Left lung (tissue), 14 donors: ENCODE measurements around the gene SOCS7. TPM values are rescaled to one million over a fixed set of nuclear protein-coding genes. Genes with fewer than 3 reads are reported as not detected.

ENCODE experiments used
- ATAC-seq: fragments of 200-7000 bp; cut with Tn5 transposase; one replicate; pipeline ENCODE4 v1.9.1; 2020; ENCODE audit warnings: moderate library complexity
- DNase-seq, 4 donors: peaks; one replicate each; pipeline ENCODE4 v3.0.0-alpha.2; 2013 to 2020
- H3K27ac ChIP-seq, 2 donors: fragments of 200-600 bp; sonication (generic) in 1 of 2; one replicate each; pipeline versions ENCODE4 v1.5.0 to v1.8.0; 2020 to 2021
- H3K27me3 ChIP-seq, 2 donors: fragments of 200-600 bp; sonication (generic) in 1 of 2; one replicate each; pipeline versions ENCODE4 v1.5.0 to v1.8.0; 2020 to 2021
- H3K36me3 ChIP-seq, 2 donors: fragments of 200-600 bp; sonication (generic) in 1 of 2; one replicate each; pipeline versions ENCODE4 v1.5.0 to v1.8.0; 2020 to 2021
- H3K4me1 ChIP-seq, 2 donors: fragments of 200-600 bp; one replicate each; pipeline ENCODE4 v1.8.0; 2021
- H3K4me3 ChIP-seq, 2 donors: fragments of 200-600 bp; sonication (generic) in 1 of 2; one replicate each; pipeline versions ENCODE4 v1.5.0 to v1.8.0; 2020 to 2021; ENCODE audit warnings: mild to moderate bottlenecking in 1 of 2
- H3K9me3 ChIP-seq, 2 donors: fragments of 200-600 bp; sonication (generic) in 1 of 2; one replicate each; pipeline versions ENCODE4 v1.5.0 to v1.8.0; 2020 to 2021
- intact Hi-C, 2 donors: fragments of 100-400 bp; cut with DNase I; formaldehyde crosslinking; loops; one replicate each; pipeline versions ENCODE4 v1.11.2 to v1.14.2; 2022
- long read RNA-seq, 12 donors: library from polyadenylated mRNA in 2 of 12; unstranded in 2 of 12; transcript quantifications; one replicate each; pipeline ENCODE4 v2.0.0 and lab custom pipeline, GENCODE V29; 2019 to 2026
- polyA plus RNA-seq, 6 donors: library from polyadenylated mRNA; unstranded; fragments of 120-200 nt; gene quantifications; one replicate each; pipeline ENCODE4 v1.2.1, GENCODE V29; 2013; ENCODE audit not compliant: insufficient read length in 6 of 6
- total RNA-seq, 2 donors: library from RNA; stranded (reverse); fragmentation: NEBNext Ultra II Directional; extraction: Animal tissue kit (Norgen Biotek cat#: 25700); gene quantifications; one replicate each; pipeline ENCODE4 v1.2.1, GENCODE V29; 2021
- TF ChIP-seq, protein P1 (sequence below), 2 donors: fragments of 200-600 bp; sonication (generic) in 1 of 2; IDR thresholded peaks; one replicate each; pipeline versions ENCODE4 v1.5.0 to v1.8.0; 2021; ENCODE audit warnings: antibody characterized with exemption in 2 of 2
- donor health status: DM: no; HTN: yes; CAD: no.
- donor health status: DM: no; HTN: no; CAD: no.

The SOCS7 gene, protein sequence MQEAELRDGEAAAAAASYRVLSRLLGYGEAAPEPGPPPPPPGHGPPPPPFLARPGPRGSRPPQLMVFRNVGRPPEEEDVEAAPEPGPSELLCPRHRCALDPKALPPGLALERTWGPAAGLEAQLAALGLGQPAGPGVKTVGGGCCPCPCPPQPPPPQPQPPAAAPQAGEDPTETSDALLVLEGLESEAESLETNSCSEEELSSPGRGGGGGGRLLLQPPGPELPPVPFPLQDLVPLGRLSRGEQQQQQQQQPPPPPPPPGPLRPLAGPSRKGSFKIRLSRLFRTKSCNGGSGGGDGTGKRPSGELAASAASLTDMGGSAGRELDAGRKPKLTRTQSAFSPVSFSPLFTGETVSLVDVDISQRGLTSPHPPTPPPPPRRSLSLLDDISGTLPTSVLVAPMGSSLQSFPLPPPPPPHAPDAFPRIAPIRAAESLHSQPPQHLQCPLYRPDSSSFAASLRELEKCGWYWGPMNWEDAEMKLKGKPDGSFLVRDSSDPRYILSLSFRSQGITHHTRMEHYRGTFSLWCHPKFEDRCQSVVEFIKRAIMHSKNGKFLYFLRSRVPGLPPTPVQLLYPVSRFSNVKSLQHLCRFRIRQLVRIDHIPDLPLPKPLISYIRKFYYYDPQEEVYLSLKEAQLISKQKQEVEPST
- total RNA-seq (10 to 100 TPM; 19.4 to 22.4 TPM), polyA plus RNA-seq (10 to 100 TPM; 14.1 to 22.6 (median 18.7) TPM)
- long read RNA-seq, donor 1: 0 reads
- long read RNA-seq, donor 2, partial matches to known transcripts: 0 of 1 reads
- long read RNA-seq, donor 2, other reads (novel, unspliced or antisense): 0 of 1 reads
- long read RNA-seq, donor 3, transcript SOCS7-202 (9 exons, 1,827 nt): major isoform, 7 of 7 reads
- long read RNA-seq, donor 3, partial matches to known transcripts: 0 of 7 reads
- long read RNA-seq, donor 3, other reads (novel, unspliced or antisense): 0 of 7 reads
- long read RNA-seq, donor 4, partial matches to known transcripts: 0 of 2 reads
- long read RNA-seq, donor 4, other reads (novel, unspliced or antisense): 2 of 2 reads
- long read RNA-seq, donor 5: 0 reads
- long read RNA-seq, donor 6, partial matches to known transcripts: 0 of 1 reads
- long read RNA-seq, donor 6, other reads (novel, unspliced or antisense): 0 of 1 reads
- long read RNA-seq, donor 7: 0 reads
- long read RNA-seq, donor 8, partial matches to known transcripts: 0 of 2 reads
- long read RNA-seq, donor 8, other reads (novel, unspliced or antisense): 0 of 2 reads
- long read RNA-seq, donor 9: 0 reads
- long read RNA-seq, donor 10: 0 reads
- long read RNA-seq, donor 11: 0 reads
- long read RNA-seq, donor 12: 0 reads

DNA sequence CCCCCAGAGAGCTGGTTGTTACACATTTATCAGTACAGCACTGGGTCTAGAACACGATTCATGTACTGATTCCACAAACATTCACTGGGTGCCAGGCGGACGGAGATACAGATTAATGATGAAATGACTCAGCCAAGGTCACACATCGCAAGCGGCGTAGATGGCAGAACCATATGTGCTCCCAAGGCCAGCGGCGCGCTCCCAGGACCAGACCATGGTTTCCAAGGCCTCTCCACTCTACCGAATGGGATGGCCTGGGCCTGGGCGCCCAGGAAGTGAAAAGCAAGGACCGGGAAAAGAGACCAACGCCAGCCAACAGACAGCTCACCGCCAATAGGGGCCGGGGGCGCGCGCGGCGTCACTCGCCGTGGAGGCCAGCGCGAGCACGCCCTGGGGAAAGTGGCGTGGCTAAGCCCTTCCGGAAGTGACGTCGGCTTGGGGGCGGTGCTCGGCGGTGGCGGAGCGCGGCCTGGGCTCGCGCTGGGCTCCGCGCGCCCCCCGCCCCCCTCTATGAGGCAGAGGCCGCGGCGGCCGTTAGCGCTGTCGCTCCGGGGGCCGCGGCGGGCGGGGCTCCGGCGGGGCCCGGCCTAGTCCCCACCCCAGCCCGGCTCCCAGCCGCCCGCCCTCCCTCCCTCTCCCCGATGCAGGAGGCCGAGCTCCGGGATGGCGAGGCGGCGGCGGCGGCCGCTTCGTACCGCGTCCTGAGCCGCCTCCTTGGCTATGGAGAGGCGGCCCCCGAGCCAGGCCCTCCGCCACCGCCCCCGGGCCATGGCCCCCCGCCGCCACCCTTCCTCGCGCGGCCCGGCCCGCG, at the start of gene SOCS7:
Gene SOCS7 (plus strand): TSS at position 433 of the 811 bp plus-strand sequence. CDS start 209 bp downstream, at position 642.
- ATAC-seq (peak; percentile 94), DNase-seq (peak; percentile 94 to 98 (median 96))
- no peaks in the 10 kb centered on the region for H3K27me3 ChIP-seq
- intact Hi-C loops: loop anchor here in 1 of 2 donors (10.0 kb wide), 1 partner anchor 63 kb away; no protein-coding TSS in a partner anchor
- no peaks in the 10 kb centered on the region for H3K9me3 ChIP-seq
- peak within 1 kb of the TSS; percentile 71 to 86 for H3K27ac ChIP-seq
- H3K36me3 ChIP-seq: no peaks in the 10 kb centered on the region
- peaks cover 8 to 40% of the 10 kb centered on the region in 2 donors for H3K4me1 ChIP-seq
- TF ChIP-seq, protein P1, sequence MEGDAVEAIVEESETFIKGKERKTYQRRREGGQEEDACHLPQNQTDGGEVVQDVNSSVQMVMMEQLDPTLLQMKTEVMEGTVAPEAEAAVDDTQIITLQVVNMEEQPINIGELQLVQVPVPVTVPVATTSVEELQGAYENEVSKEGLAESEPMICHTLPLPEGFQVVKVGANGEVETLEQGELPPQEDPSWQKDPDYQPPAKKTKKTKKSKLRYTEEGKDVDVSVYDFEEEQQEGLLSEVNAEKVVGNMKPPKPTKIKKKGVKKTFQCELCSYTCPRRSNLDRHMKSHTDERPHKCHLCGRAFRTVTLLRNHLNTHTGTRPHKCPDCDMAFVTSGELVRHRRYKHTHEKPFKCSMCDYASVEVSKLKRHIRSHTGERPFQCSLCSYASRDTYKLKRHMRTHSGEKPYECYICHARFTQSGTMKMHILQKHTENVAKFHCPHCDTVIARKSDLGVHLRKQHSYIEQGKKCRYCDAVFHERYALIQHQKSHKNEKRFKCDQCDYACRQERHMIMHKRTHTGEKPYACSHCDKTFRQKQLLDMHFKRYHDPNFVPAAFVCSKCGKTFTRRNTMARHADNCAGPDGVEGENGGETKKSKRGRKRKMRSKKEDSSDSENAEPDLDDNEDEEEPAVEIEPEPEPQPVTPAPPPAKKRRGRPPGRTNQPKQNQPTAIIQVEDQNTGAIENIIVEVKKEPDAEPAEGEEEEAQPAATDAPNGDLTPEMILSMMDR (IDR thresholded peaks at IDR 0.05): no peak
- H3K4me3 ChIP-seq: peak within 1 kb of the TSS; percentile 82 to 84

DNA sequence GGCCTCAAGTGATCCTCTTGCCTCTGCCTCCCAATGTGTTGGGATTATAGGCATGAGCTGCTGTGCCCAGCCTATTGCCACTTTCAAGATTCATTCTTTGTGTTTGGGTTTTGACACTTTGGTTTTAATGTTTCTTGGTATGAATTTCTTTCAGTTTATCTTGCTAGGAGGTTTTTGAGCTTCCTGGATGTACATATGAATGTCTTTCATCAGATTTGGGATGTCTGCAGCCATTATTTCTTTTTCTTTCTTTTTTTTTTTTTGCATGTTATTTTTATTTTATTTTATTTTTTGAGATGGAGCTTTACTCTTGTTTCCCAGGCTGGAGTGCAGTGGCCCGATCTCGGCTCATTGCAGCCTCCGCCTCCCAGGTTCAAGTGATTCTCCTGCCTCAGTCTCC, 36.1 kb upstream of the SOCS7 start:
- Histone ChIP-seq H3K4me1 (no peaks in the 10 kb centered on the region), H3K36me3 (peaks cover 0 to 53% of the 10 kb centered on the region in 2 donors), H3K4me3 (no peak overlapping the region), H3K9me3 (no peaks in the 10 kb centered on the region), H3K27ac (no peak overlapping the region), H3K27me3 (no peaks in the 10 kb centered on the region)
- intact Hi-C loops: no loop called here
- no peak for ATAC-seq
- no peak for DNase-seq
- TF ChIP-seq, protein P1 (IDR thresholded peaks at IDR 0.05): no peak

DNA sequence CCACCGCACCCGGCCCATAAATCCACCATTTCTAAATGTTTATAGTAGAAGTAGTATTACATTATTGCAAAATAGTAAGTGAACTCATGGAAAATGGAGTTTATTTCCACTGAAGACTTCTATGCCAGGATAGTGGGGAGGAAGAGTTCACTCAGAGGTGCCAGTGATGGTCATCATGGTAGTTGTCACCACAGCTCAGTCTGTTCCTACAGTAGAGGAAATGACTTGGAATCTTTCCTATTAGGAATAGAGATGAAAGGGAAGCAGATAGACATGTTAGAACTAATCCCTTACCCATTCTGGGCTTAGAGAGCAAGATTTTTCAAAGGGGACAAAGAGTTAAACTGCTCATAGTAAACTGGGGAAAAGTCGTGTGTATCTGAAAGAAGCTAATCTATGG, 34.6 kb upstream of the SOCS7 start:
- intact Hi-C loops: no loop called here
- H3K27me3 ChIP-seq: no peaks in the 10 kb centered on the region
- H3K4me1 ChIP-seq: no peaks in the 10 kb centered on the region
- H3K9me3 ChIP-seq: no peaks in the 10 kb centered on the region
- TF ChIP-seq, protein P1 (IDR thresholded peaks at IDR 0.05): no peak
- peaks cover 0 to 57% of the 10 kb centered on the region in 2 donors for H3K36me3 ChIP-seq
- no peak for DNase-seq
- no peak overlapping the region for H3K27ac ChIP-seq
- ATAC-seq: no peak
- no peak overlapping the region for H3K4me3 ChIP-seq

DNA sequence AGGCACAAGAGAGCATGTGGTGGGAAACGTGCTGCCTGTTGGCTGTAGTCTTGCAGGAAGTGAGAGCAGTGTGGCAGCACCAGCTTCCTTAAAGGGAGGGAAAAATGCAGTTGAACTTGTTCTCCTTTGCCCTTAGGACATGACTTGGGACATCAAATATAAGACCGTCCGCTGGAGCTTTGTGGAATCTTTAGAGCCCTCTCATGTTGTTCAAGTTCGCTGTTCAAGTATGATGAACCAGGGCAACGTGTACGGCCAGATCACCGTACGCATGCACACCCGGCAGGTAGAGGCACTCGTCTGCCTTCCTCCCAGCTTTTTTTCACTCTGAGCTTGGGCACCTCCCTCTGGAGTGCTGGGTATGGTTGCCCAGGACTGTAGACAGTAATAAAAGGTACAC, 31.2 kb upstream of the SOCS7 start:
- Histone ChIP-seq H3K36me3 (peaks cover 0 to 61% of the 10 kb centered on the region in 2 donors), H3K4me3 (no peak overlapping the region), H3K27ac (peak overlapping the region; percentile 42 to 60), H3K27me3 (no peaks in the 10 kb centered on the region), H3K9me3 (no peaks in the 10 kb centered on the region), H3K4me1 (no peaks in the 10 kb centered on the region)
- TF ChIP-seq, protein P1 (IDR thresholded peaks at IDR 0.05): no peak
- intact Hi-C loops: no loop called here
- DNase-seq (peak in 3 of 4 donors; percentile 23 to 67 (median 66)), ATAC-seq (peak; percentile 86)
